M059J (cell line): ENCODE results near the gene S100A14. TPM values are rescaled to one million over a fixed set of nuclear protein-coding genes. Genes with fewer than 3 reads are reported as not detected.
A peak's percentile ranks its signal among the peaks of the same experiment; 100 is the strongest.
"Not testable (repeated sequence)": the region's sequence is repeated elsewhere in the genome, so short reads cannot be mapped to it uniquely, and the experiment has no call there.

Experiments used
- DNase-seq: peaks from one replicate; pipeline ENCODE4 v3.0.0-alpha.2; 2012; ENCODE audit warnings: low read depth
- total RNA-seq: library from RNA; depleted of rRNA; stranded (reverse); fragments of >200 nt; shearing (Covaris generic); gene quantifications from 2 replicates; pipeline ENCODE4 v1.2.3, GENCODE V29; 2014

The S100A14 gene
- total RNA-seq, 1 experiment from 2014 or later, result not detected

DNA sequence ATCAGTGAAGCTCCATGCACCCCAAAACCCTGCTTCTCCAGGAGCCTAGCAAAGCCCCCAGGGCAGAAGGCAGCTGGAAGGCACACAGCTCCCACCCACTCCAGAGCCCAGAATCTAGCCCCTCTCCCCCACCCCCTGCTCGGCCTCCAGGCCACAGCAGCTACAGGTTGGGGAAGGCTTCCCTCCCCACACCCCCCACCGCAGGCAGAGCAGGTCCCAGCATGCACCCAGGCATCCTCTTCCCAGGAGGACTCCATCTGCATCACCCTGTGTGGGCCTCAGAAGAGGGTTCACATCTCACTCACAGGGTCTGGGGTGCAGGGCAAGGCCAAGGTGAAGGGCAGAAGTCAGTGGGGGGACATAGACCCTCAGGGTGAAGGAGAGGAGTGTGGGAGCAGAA, 719 bp downstream of the S100A14 start:
- DNase-seq, result no peak

DNA sequence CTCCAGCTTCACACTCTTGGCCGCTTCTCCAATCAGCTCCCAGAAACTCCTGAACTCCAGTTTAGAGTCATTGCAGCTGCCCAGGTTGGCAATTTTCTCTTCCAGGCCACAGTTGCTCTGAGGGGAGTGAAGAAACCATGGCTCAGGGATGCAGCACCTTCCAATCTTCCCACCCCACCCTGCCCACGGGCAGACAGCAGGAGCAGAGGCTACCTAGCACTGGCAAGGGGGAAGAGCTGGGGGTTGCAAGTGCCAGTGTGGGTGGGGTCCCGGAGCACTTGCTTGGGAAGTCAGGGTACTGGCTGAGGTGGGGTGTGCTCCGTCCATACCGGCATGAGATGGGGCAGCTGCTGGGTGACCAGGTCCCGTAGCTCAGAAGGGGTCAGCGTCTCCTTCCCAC, 1.2 kb downstream of the S100A14 start:
- DNase-seq, result no peak

DNA sequence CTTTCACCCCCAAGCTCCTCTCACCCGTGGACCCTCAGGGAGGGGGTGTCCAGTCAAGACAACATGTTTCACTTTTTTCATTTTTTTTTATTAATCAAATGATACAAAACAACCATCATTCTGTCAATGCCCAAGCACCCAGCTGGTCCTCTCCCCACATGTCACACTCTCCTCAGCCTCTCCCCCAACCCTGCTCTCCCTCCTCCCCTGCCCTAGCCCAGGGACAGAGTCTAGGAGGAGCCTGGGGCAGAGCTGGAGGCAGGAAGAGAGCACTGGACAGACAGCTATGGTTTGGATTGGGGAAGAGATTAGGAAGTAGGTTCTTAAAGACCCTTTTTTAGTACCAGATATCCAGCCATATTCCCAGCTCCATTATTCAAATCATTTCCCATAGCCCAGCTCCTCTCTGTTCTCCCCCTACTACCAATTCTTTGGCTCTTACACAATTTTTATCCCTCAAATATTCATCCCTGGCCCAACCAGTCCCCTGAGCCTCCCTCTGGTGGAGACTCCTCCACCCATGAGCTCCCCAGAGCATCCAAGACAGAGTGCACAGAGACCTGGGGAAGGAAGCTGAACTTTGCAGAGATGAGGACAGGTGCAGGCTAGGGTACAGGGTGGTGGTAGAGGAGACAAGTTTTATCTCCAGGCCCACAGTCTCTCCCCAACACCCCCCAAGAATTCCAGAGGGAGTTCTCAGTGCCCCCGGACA, 1.8 kb downstream of the S100A14 start:
- no peak for DNase-seq

DNA sequence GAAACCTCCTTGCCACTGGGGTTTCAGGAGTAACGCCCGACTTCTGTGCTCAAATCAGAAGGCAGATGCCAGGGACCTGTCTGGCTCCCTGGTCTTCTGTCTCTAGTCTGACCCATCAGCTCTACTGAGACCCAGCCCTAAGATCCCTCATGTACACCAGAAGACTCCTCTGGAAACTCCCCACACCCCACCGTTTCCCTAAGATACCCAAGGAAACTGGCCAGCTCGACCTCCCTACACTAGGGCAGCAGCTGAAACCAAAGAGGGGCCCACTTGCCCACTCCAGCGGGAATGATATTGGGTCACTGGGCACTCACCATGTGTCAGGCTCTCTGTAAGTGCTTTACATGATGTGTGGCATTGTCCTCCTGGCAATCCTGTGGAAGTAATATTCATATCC, 2.7 kb downstream of the S100A14 start:
- DNase-seq, result no peak

- peak; percentile 66 for DNase-seq
These were observed 3.3 kb downstream of the S100A14 start, which contains the start of gene S100A16 for GRCh38 chr1:153612755-153613331. TSS of gene S100A16 (minus strand) at chr1:153613137. CDS start at chr1:153608151, 4,986 bp downstream.

GRCh38 chr1:153612111-153612754, 3.9 kb downstream of the S100A14 start:
- no peak for DNase-seq

DNA sequence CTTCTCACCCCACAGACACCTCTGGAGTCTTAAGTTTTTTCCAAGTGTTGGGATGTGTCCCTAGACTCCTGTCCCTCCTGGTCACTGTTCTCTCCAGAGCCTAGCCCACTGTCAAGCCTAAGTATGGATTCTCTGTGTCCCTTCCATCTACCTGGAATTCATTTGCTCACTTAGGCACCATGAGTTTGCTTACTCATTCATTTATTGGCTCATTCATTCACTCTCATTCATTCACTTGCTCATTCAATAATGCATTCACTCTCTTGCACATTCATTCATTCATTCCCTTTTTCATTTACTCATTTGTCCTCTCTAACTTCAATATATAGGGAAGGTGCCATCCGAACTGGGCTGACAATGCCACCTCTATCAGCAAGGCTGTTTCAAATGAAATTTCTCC, 4.8 kb downstream of the S100A14 start:
- DNase-seq, result no peak

DNA sequence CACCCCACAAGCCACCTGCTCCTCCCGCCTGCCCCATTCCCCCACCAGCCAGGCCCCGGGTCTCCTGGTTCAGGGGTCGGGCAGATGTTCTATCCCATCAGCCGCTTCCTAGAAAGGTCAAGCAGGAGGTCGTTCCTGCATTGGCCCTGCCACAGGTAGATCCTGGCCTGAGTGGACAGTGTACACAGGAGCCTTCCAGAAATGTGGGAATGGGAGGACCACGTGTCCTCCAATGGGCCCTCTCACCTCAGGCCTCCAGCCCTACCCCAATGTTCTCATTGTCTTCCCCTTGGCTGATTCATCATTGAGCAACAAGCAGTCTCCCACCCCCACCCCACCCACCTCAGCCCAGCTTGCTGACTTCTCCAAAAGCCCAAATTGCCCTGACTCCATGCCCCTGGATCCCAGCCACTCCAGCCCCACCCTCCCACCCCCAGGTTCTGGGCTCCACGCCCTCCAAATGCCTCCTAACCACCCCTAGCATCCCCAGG, 5.3 kb downstream of the S100A14 start:
- DNase-seq, result peak; percentile 43

DNA sequence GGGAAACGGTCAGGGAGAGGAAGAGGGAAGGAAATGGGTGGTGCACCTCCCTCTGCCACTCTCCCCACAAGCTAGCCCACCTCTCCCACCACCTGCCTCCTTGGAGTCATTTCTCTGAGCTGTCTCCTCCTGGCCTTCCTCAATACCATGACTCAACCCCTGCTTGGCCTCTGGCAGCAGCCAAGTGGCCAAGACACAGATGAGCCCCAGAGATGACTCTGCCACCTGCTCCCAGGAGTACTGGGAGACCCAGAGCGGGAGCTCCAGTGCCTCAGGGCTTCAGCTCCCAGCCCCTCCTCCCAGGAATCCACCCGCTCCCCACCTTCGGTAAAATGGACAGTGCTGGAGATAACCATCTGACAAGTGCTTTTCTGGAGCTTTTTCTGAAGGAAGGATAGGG, 5.8 kb downstream of the S100A14 start:
- peak; percentile 90 for DNase-seq

GRCh38 chr1:153609585-153609907, 6.6 kb downstream of the S100A14 start:
- no peak for DNase-seq

DNA sequence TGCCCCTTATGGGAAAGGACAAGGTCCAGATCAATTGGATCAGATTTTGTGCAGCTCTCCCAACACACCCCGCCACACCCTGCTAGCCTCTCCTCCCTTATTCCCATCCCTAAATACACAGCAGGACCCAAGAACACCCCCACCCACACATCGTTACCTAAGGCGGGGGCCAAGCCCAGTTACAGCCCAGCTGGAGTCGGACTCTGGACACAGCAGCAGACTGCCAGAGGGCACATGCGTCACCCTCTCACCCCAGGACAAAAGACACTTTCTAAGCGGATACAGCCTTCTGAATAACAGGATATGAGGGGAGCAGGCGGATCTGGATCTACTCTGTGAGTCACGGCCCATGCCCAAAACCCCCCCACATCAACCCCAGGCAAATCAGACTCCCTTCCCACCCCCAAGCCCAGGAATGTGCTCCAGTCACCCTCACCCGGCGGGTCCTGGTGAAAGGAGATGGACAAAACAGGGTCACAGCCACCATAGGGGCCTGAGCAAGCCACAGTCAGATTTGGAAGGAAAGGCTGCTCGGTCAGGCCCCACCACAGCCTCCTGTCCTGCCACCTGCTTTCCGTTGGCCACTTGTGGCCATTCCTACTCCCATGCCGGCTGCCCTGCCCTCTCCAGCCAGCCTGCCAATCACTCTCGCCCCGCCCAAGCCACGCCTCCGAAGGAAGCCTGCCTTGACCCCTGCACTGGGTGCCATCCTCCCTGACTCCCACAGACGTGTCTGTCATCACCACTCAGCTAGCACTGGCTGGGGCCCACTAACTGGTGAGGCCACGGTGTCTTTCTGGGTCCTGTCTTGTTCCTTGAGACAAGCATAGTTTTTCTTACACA, 7.2 kb downstream of the S100A14 start:
- peak; percentile 99 for DNase-seq

DNA sequence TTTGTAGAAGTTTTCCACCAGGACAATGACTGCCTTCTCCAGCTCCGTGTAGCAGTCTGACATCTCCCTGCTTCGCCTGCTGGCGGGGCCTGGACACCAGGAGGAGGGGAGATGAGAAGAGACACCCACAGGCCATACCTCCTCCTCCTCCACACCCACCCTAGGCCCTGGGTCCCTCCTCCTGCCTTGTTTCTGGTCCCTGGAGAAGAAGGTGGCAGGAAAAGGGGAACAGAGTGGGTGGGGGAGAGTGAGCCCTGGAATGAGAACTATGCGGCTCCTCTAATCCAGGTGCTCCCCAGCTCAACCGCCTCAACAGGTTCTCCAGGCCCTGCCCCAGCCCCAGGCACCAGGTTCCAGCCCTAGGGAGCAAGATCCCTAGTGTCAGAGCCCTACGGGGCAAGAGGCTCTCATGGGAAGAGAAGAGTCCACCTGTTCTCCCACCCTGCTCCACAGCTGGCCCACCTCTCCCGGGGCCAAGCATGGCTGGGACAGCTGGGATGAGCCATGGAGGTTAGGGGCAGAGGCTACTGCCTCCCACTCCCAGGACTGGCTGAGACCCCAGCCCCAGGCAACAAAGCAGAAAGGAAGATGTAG, 7.9 kb downstream of the S100A14 start:
- DNase-seq, result no peak

- no peak for DNase-seq
These were observed 8.7 kb downstream of the S100A14 start for GRCh38 chr1:153607381-153607780.

DNA sequence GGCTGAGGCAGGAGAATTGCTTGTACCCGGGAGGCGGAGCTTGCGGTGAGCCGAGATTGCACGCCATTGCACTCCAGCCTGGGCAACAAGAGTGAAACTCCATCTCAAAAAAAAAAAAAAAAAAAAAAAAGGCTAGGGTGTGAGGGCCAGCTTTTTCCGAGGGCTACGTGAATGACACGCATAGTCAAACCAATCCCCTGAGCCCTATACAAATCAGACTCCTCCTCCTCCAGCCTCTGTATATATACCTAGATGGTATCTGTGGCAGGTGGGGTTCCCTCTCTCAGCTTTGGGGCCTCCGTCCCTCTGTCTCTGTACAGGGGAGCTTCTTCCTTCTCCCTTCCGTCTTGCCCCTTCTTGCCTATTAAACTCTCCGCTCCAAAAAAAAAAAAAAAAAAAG, 9.9 kb downstream of the S100A14 start:
- no peak for DNase-seq

- no peak for DNase-seq
These were observed 13.4 kb downstream of the S100A14 start for GRCh38 chr1:153602749-153603148.

GRCh38 chr1:153599847-153600246, 16.3 kb downstream of the S100A14 start:
- no peak for DNase-seq

- peak; percentile 77 for DNase-seq
These were observed 17.6 kb downstream of the S100A14 start for GRCh38 chr1:153598309-153599172.

DNA sequence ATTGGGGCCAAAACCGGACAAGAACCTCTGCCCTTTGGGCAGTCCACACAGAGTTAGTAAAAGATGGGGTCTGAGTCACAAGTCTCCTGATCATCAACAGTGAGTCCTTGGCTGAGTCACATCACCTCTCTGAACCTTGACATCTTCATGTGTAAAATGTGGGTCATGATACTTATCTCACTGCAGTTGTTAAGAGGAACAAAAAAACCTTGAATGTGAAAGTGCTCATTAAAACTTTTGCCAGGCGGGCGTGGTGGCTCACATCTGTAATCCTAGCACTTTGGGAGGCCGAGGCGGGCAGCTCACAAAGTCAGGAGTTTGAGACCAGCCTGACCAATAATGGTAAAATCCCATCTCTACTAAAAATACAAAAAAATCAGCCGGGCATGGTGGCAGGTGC, 18.9 kb downstream of the S100A14 start:
- DNase-seq, result peak; percentile 92

DNA sequence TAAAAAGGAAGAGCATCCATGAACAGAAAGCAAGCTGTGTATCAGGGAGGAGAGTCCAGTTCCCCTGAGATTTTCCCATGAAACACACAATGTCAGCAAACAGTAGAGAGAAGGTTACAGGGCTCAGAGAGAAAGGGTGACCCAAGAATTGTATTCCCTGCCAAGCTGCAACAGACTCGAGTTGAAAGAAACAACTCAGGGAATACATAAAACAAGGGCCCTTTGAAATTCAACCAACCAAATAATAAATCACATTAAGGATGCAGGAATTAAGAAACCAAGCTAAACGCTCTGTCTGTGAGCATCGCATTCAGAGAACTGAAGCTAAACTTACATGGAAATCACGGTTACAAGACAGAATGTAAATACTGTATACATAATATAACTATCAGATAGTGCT, 23.4 kb downstream of the S100A14 start:
- DNase-seq, result no peak

DNA sequence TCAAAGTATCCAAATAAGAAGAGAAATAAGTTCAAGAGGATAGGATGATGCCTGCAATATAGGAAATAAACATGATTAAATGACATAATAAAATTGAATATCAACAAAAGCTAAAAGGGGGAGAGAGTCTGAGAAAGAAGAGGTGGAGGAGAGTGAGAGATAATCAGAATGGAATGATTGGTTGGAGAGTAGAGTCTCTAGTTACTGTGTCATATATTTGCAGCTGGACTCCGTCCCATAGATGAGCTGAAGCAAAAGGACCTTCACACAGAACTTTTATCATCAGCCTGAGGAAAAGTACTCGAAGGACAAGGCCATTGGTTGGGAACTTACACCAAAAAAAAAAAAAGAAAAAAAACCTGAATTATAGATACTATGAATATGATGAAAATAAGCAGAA, 27.6 kb downstream of the S100A14 start:
- DNase-seq, result no peak

GRCh38 chr1:153588033-153588432, 28.1 kb downstream of the S100A14 start:
- DNase-seq, result not testable (repeated sequence)
